GM12872 (cell line): ENCODE measurements around the gene ERVH48-1.

ENCODE experiments used
- CTCF ChIP-seq: IDR thresholded peaks from 3 replicates; pipeline ENCODE4 v1.5.1; 2011; ENCODE audit warnings: low read depth, mild to moderate bottlenecking, low read length, moderate library complexity; ENCODE audit not compliant: insufficient read depth

Gene ERVH48-1

GRCh38 chr21:42878993-42879787 is 46.2 kb downstream of the ERVH48-1 start, which contains the start of gene WDR4:
Gene WDR4 (minus strand): TSS chr21:42879539. CDS start chr21:42879495, 44 bp downstream.
- no peak for TF ChIP-seq CTCF

GRCh38 chr21:42878678-42878992 is 46.8 kb downstream of the ERVH48-1 start:
- no peak for TF ChIP-seq CTCF

- no peak for TF ChIP-seq CTCF
Observed at GRCh38 chr21:42873096-42873495, 52.3 kb downstream of the ERVH48-1 start.

DNA sequence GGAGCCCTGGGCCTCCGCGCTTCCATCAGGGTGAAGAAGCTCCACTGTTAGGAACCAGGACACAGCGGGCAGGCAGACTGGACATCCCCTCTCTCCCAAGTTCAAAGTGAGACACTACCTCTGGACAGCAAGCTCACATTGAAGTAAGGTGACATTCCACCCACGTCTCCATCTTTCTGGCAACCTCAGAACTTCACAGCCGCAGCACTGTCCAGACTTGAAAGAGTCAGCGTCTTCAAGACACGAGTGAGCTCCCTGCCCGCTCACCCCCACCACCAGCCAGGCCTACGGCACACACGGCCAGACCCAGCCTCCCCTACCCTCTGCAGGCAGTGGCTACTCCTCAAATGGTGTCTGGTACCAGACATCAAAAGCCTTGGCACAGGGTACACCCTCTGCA is 57.2 kb downstream of the ERVH48-1 start:
- no peak for TF ChIP-seq CTCF
